BJ (cell line): ENCODE measurements around the gene LAMTOR4. TPM values are rescaled to one million over a fixed set of nuclear protein-coding genes. Genes with fewer than 3 reads are reported as not detected.

ENCODE experiments used
- CTCF ChIA-PET: fragments of 350-600 bp; formaldehyde crosslinking; extraction: SDS; loops from one replicate; lab custom pipeline; 2021; ENCODE audit warnings: antibody characterized with exemption, inconsistent platforms; lab: Yijun Ruan, JAX
- POLR2A ChIA-PET: fragments of 300-600 bp; sonication (Branson Sonifier 250); formaldehyde crosslinking; extraction: SDS; loops from one replicate; lab custom pipeline; 2021; ENCODE audit warnings: antibody characterized with exemption; lab: Charles Lee
- DNase-seq: peaks from one replicate; pipeline ENCODE4 v3.0.0-alpha.2; 2011; ENCODE audit warnings: low read depth
- H3K27me3 ChIP-seq: 2 replicates; pipeline ENCODE4 v1.6.0; 2011; ENCODE audit warnings: low read length; ENCODE audit not compliant: control insufficient read depth, insufficient read depth
- H3K36me3 ChIP-seq: 2 replicates; pipeline ENCODE4 v1.5.1; 2011; ENCODE audit warnings: low read length; ENCODE audit not compliant: control insufficient read depth, insufficient read depth
- H3K4me3 ChIP-seq: 2 replicates; pipeline ENCODE4 v1.5.1; 2011; ENCODE audit warnings: low read depth, mild to moderate bottlenecking, control low read depth, low read length
- CTCF ChIP-seq: IDR thresholded peaks from 2 replicates; pipeline ENCODE4 v1.5.1; 2011; ENCODE audit warnings: low read depth, mild to moderate bottlenecking, control low read depth, inconsistent platforms, low read length, moderate library complexity; ENCODE audit not compliant: insufficient read depth
- polyA plus RNA-seq: library from polyadenylated mRNA; depleted of rRNA; stranded (reverse); fragments of >200 nt; gene quantifications from 2 replicates; pipeline ENCODE4 v1.2.3, GENCODE V29; 2011

The LAMTOR4 gene
- polyA plus RNA-seq, 1 experiment, result 193 TPM

- DNase-seq, result no peak
- Histone ChIP-seq H3K27me3 (no peaks in the 10 kb centered on the region), H3K36me3 (peaks cover 9% of the 10 kb centered on the region), H3K4me3 (no peak overlapping the region)
- CTCF ChIA-PET, result interaction anchor here (1.6 kb wide), 1 partner anchor 27 kb away, joined by 4 read pairs; no protein-coding TSS in a partner anchor
- POLR2A ChIA-PET, result no interaction called here
- no peak for TF ChIP-seq CTCF
Observed at GRCh38 chr7:100160067-100160466, 11.3 kb downstream of the LAMTOR4 start.

DNA sequence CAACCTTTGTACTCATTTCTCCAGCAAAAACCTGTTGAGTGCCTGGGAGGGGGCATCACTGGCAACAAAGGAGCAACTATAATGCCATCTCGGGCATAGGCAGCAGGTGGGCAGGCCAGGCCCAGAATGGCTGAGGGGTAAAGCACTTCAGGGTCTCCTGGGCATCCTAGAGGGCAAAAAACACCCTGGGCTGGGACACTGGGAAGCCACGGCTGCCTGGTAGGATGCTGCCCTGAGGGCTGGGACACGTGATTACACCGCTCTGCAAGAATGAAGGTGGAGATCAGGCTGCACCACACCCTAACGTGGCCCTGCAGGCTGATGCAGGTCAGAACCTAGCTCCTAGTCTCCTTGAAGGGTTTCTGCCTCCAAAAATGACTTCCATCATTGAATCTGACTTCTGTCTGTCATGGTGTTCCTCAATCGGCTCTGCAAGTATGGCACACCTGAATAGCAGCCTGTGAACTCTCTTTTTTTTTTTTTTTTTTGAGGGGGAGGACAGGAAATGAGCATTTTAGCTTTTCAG is 14.4 kb downstream of the LAMTOR4 start:
- H3K4me3 ChIP-seq, result no peak overlapping the region
- ChIA-PET CTCF (interaction anchor here (1.0 to 1.3 kb wide), 2 partner anchors 30 to 44 kb away, joined by 3 to 4 read pairs; no protein-coding TSS in a partner anchor), POLR2A (no interaction called here)
- no peak for TF ChIP-seq CTCF
- H3K27me3 ChIP-seq, result no peaks in the 10 kb centered on the region
- DNase-seq, result no peak
- H3K36me3 ChIP-seq, result no peaks in the 10 kb centered on the region

GRCh38 chr7:100163871-100164270 is 15.2 kb downstream of the LAMTOR4 start:
- POLR2A ChIA-PET, result no interaction called here
- CTCF ChIA-PET, result interaction anchor here (1.3 kb wide), 1 partner anchor 31 kb away, joined by 4 read pairs; no protein-coding TSS in a partner anchor
- TF ChIP-seq CTCF, result no peak
- H3K4me3 ChIP-seq, result no peak overlapping the region
- no peak for DNase-seq
- H3K36me3 ChIP-seq, result no peaks in the 10 kb centered on the region
- no peaks in the 10 kb centered on the region for H3K27me3 ChIP-seq

DNA sequence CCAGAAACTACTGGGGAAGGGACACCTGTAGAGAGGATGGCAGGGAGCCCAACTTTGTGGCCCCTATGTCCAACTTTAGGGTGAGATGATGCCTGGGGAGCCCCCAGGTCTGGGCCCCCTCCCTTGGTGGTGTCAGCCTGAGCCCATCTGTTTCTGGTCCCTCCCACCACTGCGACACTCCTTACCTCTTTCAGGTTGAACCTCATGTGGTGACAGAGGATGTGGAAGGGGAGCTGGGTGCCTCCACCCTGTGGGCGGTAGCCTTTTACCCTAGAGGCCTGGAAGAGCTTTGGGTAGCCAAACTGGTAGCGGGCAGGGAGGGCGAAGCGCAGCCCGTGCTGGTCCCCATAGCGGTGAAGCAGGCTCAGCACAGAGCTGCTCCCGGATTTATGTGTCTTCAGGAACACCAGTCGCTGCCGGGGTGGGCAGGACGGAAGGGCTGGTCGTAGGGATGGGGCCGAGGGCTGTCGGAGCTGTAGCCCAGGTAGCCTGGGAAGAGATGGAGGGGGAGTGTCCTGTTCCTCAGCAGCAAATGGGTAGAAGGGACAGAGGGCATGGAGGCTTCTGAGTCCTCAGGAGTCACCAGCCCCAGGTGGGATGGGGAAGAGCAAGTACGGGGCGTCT is 17.7 kb downstream of the LAMTOR4 start:
- ChIA-PET POLR2A (no interaction called here), CTCF (interaction anchor here (0.8 to 5.0 kb wide), 2 partner anchors 10 to 35 kb away, joined by 3 to 22 read pairs; no protein-coding TSS in a partner anchor)
- H3K27me3 ChIP-seq, result no peaks in the 10 kb centered on the region
- no peaks in the 10 kb centered on the region for H3K36me3 ChIP-seq
- no peak for TF ChIP-seq CTCF
- H3K4me3 ChIP-seq, result no peak overlapping the region
- no peak for DNase-seq
